Measurements from ENCODE around the gene CABLES1. TPM values are rescaled to one million over a fixed set of nuclear protein-coding genes. Genes with fewer than 3 reads are reported as not detected.
A peak's percentile ranks its signal among the peaks of the same experiment; 100 is the strongest.
"Not testable (repeated sequence)": the region's sequence is repeated elsewhere in the genome, so short reads cannot be mapped to it uniquely, and the experiment has no call there.

CABLES1 gene
- total RNA-seq, 1 experiment from 2014 or later: 11.8 TPM

GRCh38 chr18:23231340-23232021 lies 96.2 kb downstream of the CABLES1 start:
- in situ Hi-C loops (cut with HindIII; ENCODE audit: low sequenced_read_pairs): no loop called here
- no peak for DNase-seq (ENCODE audit: low spot score)

DNA sequence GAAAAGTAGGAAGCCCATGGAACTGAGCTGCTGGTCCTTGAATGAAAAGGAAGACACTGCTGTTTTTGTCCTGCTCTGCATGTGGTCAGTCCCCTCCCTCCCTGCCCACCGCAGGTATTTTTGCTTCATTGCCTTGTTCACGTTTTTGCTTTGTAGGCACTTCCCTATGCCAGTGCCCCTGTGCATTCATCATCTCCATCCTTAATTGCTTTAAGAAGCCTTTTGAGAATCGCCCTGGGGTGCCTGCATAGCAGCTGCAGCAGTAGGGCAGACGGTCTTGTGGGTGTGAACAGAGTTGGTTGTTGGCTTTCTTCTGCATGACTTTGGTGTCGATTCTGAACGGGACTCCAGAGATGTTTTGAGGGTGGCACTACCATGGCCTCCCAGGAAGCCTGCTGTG lies 97.0 kb downstream of the CABLES1 start:
- in situ Hi-C loops (cut with HindIII; ENCODE audit: low sequenced_read_pairs): no loop called here
- DNase-seq (ENCODE audit: low spot score): no peak

DNA sequence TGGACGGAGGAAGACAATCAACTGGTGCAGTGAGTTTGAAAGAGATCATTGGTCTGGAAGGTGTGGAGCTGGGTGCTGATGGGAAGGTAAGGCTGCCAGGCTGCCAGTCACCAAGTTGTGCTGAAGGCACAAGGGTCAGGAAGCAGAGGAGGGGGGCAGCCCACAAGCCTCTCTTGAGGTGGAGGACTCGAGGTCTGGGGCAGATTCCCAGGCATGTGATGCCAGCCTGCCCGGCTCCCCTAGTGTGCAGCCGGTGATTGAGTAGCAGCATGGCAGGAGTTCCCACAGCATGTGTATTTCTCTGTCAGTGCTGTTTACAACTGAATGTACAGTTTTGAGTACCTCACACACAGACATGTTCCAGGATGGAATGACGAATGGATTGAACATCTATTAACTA lies 99.3 kb downstream of the CABLES1 start:
- in situ Hi-C loops (cut with HindIII; ENCODE audit: low sequenced_read_pairs): no loop called here

DNA sequence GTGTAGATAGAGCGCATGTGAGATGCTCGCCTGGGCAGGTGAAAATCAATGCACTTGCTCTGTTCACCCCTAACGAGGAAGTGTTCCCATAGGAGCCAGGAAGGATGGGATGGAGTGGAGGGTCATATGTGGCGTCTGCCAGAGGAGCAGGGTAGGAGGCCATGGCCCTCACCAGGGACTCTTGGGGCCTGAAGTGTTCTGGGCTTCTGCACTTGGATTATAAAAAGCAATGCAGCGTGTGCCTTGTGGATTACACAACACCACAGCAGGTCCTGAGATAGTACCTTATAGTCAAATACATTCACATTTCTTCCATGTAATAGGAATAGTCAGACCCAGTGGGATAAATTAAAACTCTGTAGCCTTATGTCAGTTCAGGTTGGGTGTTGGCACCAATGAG lies 100.1 kb downstream of the CABLES1 start:
- no peak for DNase-seq (ENCODE audit: low spot score)
- in situ Hi-C loops (cut with HindIII; ENCODE audit: low sequenced_read_pairs): no loop called here

More for the DNA sequence above, 99.3 kb downstream of the CABLES1 start:
- no peak for DNase-seq (ENCODE audit: low spot score)

- in situ Hi-C loops (cut with HindIII; ENCODE audit: low sequenced_read_pairs): no loop called here
- no peak for DNase-seq (ENCODE audit: low spot score)
These were observed 100.6 kb downstream of the CABLES1 start for GRCh38 chr18:23235860-23236259.

GRCh38 chr18:23236876-23237468 lies 101.7 kb downstream of the CABLES1 start:
- no peak for DNase-seq (ENCODE audit: low spot score)
- in situ Hi-C loops (cut with HindIII; ENCODE audit: low sequenced_read_pairs): no loop called here

- in situ Hi-C loops (cut with HindIII; ENCODE audit: low sequenced_read_pairs): no loop called here
- DNase-seq (ENCODE audit: low spot score): no peak
These were observed 102.4 kb downstream of the CABLES1 start for GRCh38 chr18:23237524-23238151.

DNA sequence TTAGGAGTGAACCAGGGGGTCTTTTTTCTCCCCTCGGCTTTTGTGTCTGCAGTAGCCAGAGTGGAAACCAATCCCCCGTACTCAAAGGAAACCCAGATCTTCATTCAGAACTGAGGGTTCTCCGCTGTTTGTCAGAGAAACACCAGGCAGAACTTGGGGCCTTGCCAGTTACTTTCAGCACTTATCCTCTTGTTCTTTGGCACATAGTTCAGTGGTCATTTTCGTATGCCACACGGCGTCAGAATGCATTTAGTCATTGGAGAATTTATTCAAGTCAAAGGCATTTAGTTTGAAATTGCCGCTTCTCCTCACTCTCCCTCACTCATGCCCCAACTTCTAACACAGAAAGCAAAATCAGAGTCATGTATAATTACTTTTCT lies 102.9 kb downstream of the CABLES1 start:
- DNase-seq (ENCODE audit: low spot score): peak; percentile 24
- in situ Hi-C loops (cut with HindIII; ENCODE audit: low sequenced_read_pairs): no loop called here

DNA sequence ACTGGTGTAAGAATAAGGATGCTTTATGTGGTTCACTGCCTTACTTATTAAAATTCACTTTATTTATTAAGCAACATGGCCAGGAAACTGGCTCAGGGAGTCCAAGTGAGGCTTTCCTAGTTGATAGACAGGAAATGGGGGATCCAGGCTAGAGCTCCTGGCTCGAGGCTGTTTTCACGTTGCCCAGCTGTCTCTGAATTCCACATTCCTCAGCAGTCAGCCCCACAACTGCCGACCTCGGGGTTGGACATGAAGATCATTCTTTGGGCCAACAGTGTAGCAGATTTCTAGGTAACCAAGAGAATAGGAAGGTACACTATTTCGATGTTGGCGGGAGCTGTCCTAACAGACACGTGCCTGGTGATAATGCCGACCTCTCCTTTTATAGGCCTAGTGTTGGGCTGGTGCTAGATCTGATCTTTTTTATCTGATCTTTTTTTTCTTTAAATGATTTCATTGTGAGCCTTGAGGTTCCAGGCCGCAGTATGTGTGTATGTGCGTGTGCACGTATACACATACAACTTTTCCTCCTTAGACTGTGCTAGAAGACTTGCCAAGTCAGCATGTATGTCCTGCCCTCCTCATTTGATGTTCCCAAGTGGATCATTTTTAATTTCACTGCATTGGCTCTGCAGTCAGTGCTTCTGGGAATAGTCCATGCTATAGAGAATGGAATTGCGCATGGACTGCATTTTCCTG lies 103.5 kb downstream of the CABLES1 start:
- DNase-seq (ENCODE audit: low spot score): no peak
- in situ Hi-C loops (cut with HindIII; ENCODE audit: low sequenced_read_pairs): no loop called here

DNA sequence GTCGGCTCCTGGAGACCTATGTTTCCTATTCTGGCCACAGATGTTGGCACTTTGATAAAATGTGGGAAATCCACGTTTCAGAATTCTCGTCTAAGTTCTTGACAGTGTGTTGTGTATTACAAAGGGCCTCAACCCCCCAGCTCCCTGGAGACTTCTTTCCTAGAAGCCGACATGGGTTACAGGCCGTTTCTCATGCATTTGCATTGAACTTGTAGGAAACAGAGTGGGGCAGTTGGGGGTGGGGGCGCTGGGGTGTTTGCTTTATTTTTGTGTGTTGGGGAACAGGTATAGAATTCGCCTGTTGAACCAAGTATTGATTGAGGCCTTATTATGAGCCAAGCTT lies 104.0 kb downstream of the CABLES1 start:
- DNase-seq (ENCODE audit: low spot score): no peak
- in situ Hi-C loops (cut with HindIII; ENCODE audit: low sequenced_read_pairs): no loop called here

- DNase-seq (ENCODE audit: low spot score): no peak
These were observed 104.8 kb downstream of the CABLES1 start for GRCh38 chr18:23239885-23240608.

DNA sequence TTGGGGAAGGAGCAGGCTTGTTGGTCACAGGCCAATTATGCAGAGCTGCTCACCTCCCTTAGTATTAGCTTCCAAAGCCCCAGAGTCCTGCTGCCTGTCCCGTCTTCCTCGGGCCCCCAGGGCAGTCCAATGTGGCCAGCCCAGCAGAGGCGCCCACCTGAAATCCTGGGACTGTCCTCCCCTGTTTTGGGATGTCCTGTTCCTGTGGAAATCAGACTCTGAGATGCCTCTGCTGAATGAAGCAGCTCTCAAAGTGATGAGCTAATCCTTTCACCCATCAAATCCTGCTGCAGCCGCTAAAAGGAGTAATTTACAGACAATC lies 105.3 kb downstream of the CABLES1 start:
- DNase-seq (ENCODE audit: low spot score): no peak
- in situ Hi-C loops (cut with HindIII; ENCODE audit: low sequenced_read_pairs): no loop called here

More at GRCh38 chr18:23239885-23240608, 104.8 kb downstream of the CABLES1 start:
- in situ Hi-C loops (cut with HindIII; ENCODE audit: low sequenced_read_pairs): no loop called here

DNA sequence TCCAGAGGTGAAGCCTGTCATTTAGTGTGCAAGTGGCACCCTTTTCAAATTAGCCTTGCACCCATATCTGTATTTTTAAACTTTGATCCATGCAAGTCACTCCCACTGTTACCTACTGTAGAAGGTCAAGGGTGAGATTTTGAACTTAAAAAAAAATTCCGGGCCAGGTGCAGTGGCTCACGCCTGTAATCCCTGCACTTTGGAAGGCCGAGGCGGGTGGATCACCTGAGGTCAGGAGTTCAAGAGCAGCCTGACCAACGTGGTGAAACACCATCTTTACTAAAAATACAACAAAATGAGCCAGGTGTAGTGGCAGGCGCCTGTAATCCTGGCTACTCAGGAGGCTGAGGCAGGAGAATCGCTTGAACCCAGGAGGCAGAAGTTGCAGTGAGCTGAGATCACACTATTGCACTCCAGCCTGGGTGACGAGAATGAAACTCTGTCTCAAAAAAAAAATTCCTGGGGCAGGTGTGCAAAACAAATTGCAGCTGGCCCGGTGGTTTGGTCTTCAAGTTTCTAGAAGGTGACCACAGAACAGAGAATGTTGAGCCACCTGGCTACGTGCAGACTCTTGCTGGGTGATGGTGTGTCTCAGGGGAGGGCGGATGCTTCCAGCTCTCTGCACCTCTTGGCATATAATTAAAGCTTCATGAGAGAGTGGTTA lies 106.7 kb downstream of the CABLES1 start:
- in situ Hi-C loops (cut with HindIII; ENCODE audit: low sequenced_read_pairs); DNase-seq (ENCODE audit: low spot score): not testable (repeated sequence)

DNA sequence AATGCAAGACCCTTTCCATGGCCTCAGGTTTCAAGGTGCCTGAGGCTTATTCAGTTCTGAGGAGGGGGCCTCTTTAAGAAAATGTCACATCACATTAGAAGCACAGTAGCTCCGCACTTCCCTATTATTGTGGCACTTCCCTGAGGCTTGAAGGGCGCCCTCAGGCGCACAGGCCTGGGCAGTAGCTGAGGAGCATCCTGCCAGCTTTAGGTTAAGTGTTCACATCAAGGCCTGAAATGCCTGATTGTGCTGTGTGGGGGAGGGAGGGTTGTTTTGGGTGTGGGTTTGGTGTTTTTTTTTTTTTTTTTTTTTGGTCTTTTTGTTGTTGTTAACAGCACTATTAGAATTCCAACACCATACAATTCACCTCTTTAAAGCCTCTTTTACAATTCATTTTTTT lies 107.9 kb downstream of the CABLES1 start:
- no peak for DNase-seq (ENCODE audit: low spot score)
- in situ Hi-C loops (cut with HindIII; ENCODE audit: low sequenced_read_pairs): no loop called here

GRCh38 chr18:23243816-23244215 lies 108.5 kb downstream of the CABLES1 start:
- no peak for DNase-seq (ENCODE audit: low spot score)
- in situ Hi-C loops (cut with HindIII; ENCODE audit: low sequenced_read_pairs): no loop called here

- DNase-seq (ENCODE audit: low spot score): no peak
- in situ Hi-C loops (cut with HindIII; ENCODE audit: low sequenced_read_pairs): no loop called here
These were observed 109.1 kb downstream of the CABLES1 start for GRCh38 chr18:23244401-23244800.

GRCh38 chr18:23245461-23245860 lies 110.2 kb downstream of the CABLES1 start:
- in situ Hi-C loops (cut with HindIII; ENCODE audit: low sequenced_read_pairs): no loop called here
- no peak for DNase-seq (ENCODE audit: low spot score)

DNA sequence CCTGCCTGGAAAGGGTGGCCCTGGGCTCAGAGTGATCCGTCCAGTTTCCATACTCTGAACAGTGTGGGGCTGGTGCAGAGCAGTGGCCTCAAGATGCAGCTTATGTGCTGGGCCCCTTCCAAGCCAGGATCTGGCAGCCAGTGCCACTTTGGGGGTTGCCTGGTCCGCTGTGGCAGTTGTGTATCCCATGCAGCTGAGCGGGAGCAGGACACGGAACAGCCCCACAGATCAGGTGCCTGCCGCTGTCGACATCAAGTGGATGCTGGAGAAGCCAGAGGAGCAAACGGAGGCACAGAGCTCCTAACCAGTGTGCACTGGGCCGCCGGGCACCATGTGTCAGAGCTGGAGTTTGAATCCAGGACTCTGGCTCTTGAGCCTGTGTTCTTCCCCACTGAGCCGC lies 112.0 kb downstream of the CABLES1 start:
- in situ Hi-C loops (cut with HindIII; ENCODE audit: low sequenced_read_pairs): no loop called here
- DNase-seq (ENCODE audit: low spot score): no peak

GRCh38 chr18:23247896-23248295 lies 112.6 kb downstream of the CABLES1 start:
- no peak for DNase-seq (ENCODE audit: low spot score)
- in situ Hi-C loops (cut with HindIII; ENCODE audit: low sequenced_read_pairs): no loop called here

All from G401 (cell line).